ENCODE results near the gene ZNF438.
"Not testable (repeated sequence)": the region's sequence is repeated elsewhere in the genome, so short reads cannot be mapped to it uniquely, and the experiment has no call there.

Gene ZNF438

DNA sequence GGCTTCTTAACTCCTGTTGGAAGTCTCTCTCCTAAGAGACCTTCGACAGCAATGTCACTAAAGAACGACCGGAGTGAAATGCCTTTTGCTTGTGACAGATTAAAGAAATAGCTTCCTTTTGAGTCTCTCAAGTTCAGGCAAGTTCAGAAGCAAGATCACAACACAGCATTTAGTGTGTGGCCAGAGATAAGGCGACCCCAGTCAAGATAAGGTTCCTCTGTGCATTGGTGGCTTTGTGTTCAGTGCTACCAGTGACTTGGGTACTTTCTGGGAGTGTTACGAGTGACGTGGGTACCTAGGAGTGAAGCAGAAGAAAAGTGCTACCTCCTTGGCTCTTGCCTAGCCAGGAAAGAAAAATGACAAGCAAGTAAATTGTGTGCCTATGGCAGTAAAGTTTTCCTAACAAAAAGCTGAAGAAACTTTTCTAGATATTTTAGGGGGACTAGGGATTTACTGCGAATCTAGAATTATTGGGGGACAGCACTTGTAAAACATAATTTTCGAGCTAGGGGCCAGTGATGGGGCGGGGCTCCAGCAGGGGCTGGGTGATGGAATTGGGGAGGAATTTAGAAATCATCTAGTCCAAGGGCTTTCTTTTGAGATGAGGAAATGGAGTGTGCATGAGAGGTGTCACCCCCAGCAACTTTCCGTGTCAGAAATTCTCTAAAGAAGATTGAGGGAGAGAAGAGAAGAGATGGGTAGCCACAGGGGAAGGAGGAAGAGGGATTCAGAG is 210.2 kb downstream of the ZNF438 start:
- no peak for FAIRE-seq

DNA sequence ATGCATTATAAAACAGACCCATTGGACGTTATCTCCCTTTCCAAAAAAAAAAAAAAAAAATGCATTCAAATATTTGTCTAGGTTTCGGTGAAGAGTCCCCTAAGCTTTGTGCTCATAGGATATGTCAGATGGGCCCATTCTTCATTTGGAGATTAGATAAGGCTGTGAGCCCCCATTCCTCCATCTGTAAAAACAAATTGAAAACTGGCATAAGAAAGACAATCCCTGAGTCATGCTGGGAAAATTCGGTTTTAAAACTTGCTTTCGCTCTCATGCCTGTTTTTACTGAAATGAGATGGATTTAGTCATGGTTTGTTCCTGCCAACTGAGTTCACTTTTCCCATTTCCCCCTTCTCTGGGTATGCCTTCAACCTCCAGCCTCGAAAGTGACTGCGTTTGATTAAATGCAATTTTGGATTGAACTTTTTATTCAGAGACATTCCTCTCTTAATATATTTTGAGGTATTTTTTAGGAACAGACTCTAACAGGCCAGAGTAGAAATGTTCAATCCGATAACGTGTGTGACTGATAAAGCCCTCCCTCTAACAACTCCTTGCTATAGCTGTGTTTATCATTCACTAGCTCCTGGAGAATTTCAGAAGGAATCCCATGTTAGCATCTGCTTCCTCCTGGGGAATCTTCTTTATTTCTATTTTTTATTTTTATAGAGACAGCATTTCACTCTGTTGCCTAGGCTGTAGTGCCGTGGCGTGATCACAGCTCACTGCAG is 211.2 kb downstream of the ZNF438 start:
- FAIRE-seq = no peak

DNA sequence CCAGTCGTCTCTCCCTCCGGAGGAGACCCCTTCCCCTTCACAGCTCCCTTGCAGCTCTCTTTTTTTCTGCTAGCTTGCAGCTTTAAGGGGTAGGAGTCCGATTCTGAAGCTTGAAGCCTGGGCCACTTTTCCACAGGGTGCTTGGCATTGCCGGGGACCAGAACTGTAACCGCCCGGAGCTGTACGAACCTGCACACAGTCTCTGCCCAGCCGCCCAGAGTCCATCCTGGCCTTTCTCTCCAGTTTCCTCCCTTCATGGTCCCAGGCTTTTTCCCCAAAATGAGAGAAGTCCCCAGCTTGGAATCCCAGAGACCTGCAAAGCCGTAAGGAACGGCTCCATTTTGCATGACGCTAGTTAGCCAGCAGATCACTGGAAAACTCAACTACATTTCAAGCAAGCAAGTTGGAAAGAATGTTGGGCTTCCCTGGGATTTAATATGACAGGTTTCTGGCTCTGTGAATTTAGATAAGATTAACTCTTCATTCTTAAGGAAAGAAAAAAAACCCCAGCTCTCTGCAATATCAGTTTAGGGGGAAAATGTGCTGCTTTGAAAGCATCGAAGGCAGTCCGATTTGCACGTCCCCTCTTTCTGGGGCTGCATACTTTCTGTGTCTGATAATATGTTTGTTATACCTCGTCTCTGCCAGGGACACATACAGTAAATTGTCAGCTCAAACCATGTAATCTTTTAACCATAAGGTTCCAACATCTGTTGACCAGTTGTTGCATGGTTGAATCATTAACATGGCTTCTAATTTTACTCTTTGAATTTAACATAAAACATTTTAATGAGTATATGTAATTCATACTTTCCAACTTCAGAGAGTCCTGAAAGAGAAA is 212.1 kb downstream of the ZNF438 start:
- FAIRE-seq = no peak

DNA sequence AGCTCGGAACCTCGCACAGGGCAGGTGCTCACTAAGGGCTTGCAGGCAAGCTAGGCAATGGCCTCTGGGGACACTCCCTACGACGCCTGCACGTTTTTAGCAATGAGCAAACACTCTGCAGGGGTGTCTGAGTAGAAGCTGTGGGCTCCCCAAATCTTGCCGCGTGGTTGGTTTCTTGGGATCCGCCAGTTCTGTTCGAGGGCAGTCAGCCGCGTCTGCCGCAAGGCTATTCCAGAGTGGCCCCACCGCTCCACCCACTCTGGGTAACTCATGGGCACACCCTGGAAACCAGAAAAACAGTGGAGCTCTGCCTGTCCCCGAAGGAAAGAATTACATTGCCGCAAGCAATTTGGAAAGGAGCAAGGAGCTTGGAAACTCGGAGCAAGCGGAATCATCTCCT is 212.8 kb downstream of the ZNF438 start:
- no peak for FAIRE-seq

DNA sequence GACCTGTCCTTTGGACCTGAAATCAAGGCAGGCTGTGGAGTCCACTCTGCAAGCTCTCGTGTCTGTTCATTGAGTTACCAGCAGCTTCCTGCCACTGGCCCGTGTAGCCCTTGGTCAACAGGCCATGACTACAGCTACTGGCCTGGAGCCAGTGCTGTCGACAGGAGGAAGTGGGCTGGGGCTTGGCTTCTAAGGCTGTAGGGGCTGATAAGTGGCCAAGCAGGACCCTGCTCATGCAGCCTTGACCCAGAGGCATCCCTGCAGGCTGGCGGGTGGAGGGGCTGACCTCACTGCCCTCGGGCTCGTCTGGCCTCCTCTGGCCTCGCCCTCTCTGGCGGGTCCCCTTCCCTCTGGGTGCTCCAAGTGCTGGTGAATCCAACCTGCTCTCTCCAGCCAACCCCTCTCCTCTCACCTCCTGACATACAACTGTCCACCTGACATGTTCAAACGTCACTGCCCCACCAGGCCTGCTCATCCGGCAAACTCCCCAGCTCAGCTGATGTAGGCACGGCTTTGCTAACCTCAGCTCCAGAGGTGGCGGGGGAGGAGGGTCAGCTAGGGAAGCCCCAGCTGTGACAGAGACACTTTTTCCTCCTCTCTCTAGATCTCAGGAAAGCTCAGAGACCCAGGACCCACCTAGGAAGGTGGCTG is 213.5 kb downstream of the ZNF438 start:
- FAIRE-seq = no peak

DNA sequence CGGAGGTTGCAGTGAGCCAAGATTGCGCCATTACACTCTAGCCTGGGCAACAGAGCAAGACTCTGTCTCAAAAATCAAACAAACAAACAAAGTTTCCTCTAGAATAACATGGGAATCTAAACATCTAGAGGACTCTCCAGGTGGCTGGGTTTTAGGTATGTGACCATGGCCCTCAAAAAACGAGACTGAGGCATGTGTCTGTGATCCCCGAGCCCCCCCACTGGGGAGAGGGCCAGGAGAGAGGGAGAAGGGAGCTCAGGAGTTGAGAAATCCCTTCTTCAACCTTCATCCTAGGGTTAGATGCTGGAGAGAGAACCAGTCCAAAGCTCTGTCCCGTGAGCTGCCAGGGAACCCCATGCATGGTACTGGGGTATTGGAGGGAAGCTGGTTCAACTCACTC is 214.1 kb downstream of the ZNF438 start:
- FAIRE-seq = no peak

DNA sequence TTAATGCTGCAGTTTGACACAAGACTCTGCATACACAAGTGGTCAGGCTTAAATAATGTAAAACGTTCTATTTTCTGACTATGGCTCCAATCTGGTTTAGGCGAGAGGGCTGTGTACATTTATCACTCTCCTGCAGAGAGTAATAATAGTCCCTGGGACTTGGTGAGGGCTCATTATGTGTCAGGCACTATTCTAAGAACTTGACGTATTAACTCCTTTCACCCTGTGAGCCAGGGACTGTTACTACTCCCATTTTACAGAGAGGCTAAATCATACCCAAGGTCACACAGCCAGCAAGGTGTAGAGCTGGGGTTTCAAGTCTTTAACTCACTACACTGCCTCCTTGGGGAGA is 214.9 kb downstream of the ZNF438 start:
- FAIRE-seq = no peak

DNA sequence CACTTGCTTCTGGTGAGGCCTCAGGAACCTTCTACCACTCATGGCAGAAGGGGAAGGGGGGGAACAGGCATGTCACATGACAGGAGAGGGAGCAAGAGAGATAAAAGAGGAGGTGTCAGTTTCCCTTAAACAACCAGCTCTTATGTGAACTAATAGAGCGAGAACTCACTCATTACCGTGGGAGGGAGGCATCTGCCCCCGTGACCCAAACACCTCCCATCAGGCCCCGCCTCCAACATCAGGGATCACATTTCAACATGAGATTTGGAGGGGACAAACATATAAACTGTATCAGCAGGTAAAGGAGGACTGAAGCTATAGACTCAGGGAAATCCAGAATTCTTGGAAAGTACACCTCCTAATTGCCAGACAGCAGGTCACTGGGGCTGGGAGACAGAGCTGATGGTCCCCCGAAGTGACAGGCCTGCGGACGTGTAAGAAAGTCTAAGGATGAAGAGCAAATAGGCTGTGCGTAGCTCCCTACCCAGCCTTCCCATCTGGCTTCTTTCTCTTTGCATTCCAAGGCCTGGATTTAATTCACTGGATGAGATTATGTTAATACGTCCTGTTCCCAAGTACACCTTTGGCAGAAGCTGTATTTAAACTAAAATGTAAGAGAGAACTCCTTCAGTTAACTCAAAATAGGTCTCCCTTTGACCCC is 215.4 kb downstream of the ZNF438 start:
- no peak for FAIRE-seq

DNA sequence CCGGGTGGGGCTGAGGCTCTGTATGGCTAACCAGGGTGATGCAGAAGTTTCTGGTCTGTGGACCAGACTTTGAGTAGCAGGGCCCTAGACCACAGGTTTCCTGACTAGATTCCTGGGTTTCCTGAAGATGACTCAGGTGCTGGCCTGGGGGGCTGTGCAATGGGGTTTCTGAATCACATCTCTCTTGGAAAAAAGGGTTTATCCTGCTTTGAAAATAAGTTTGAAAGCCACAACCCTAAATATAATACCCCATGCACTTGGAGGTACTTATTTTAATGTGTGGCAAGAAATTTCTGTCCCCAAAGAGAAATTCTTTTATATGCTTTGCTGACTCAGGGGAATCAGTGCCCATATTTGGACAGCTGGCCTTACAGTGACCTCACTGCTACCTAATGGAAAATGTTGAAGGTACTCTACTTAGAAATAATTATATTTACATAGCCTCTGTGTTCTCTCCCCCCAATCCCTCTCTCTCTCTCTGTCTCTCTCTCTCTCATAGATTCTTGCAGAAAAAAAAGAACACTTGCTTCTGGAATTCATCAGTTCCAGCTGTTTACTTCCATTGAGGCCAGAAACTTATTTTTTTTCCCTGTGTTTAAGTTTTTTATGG is 217.7 kb downstream of the ZNF438 start:
- FAIRE-seq = no peak

DNA sequence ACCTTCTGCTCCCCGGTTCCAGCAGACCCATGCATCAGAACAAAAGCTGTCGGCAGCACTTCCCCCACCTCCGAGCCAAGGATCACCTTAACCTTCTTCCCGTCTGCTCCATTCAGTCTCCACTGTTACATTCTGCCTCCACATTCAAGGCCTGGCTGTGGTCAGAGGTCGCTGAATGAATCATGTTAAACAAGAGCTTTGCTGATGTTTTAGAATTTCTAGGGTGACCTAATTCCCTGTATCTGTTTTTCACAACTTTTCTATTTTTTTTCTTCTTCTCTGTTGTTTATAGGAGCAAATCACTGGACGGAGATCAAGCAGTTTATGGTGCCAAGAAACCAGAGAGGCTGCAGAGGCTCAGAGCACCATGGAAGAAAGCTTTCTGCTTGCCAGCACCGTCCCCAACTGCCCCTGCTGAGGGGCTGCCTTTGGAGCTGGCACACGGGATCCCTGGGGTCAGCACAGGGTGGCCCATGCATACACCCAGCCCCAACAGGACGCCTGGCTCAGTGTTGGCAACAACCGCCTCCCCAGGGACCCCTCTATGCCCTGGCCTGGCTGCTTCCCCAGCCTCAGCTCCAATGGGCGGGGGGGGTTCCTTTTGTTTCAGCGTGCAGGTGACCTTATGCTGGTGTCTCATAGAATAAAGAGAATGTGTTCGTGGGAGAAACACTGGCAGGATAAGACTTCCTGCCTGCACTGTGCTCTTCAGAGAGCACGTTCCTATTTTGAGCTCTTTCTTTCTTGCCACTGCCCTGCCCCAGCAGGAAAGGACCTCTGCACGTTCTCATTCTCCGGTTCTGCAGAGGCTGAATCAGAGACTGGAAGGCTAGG is 219.4 kb downstream of the ZNF438 start:
- no peak for FAIRE-seq

DNA sequence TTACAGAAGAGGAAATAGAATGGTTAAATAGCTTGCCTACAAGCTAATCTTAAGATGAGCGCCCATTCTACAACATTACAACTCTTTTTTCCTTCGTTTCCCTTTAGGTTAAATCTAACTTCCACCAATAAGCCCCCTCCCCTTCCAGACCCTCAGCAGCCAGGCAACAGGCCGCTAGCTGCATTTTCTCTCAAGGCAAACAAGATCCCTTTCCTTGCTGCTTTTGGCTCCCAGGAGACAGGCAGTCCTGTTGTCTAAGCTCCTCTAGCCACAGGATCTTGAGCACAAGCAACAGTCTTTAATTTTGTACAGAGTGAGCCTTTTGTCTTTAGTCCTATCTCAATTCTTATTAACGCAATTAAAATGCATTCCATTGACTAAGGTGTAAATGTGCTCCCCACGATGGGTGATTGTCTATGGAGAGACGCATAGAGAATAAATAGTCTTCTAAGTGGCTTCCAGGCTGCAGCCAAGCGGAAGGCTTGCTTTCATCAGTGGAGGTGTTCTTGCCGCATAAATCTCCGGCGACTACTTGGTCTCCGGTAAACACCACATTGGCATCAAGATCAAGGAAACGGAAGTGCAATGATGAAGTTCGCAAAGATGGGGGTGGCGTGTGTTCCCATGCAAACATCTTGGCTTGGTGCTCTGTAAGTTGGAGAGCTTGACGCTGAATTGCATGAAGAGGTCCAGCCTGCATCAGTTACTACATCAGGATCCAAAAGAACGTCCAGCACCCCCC is 220.2 kb downstream of the ZNF438 start:
- no peak for FAIRE-seq

DNA sequence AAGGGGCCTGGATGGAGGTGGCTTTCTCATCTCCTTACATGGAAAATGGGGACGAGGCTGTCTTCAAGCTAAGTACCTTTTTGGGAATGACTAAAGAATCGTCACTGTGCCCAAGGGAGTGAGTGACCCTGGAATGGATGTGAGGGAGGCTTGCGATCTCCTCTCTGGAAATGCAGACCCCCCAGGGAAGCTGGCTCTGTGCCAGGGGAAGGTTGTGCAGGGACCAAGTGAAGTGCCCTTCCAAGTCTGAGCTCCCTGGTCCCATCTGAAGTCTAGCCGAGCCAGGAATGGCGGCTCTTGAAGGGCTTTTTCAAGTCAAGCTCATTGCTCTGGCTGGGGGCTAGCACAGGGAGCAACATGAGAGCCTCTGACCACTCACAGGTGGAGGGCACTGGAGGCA is 221.2 kb downstream of the ZNF438 start:
- FAIRE-seq = no peak

DNA sequence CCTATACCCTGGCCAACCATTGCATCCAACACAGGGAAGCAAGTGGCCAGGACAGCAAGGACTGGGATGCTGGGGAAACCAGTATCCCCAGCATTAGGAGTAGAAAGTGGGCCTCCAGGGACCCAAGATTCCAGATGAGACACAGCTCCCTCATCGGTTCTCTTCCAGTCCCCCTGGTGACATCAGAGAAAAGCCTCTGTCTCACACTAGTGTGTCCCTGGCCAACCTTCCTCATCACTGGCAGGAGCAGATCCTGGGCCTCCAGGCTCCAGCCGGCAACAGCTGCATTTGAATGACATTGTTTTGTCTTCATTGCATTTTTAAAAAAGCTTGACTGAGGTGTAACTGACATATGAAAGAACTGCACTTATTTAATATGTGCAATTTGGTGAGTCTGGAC is 224.8 kb downstream of the ZNF438 start:
- no peak for FAIRE-seq

DNA sequence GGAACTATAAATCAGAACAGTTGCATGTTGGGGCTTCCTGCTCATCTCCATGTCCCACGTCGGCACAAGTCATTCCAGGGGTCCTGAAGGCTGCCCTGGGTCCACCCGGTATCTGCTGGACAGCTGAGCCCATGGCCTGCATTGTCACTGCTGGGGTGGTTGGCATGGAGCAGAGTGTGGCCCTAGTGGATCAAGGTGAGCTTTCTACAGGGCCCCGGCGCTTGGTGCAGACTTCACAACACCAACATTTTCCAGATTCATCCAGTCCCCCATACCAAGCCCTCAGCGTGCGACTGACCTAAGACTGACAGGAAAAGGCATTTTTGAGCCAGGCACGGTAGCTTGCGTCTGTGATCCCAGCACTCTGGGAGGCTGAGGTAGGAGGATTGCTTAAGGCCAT is 226.6 kb downstream of the ZNF438 start:
- no peak for FAIRE-seq

DNA sequence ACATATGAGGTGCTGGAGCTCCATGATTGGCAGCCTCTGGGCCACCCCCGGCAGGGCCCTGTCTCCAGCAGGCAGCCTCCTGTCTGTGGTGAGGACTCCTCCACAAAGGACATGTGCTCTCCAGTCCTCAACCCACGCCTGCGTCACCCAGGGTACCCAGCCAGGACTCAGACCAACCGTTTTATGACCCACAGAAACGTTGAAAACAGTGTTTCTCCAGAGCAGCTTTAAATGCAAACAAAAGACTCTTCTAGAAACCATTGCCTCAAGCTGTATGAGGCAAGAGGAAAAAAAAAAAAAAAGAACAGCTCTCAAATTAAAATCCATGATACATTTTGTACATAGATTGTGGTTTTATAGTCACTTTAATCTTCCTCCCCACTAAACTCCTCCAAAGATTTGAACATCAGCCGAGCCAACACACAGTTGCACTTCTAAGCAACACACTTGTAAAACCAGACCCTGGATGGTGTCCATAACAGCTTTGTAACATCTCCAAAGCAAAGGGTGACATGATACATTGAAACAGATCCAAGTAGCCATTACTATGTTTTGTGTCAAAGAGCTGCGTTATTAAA is 227.1 kb downstream of the ZNF438 start:
- FAIRE-seq = no peak

DNA sequence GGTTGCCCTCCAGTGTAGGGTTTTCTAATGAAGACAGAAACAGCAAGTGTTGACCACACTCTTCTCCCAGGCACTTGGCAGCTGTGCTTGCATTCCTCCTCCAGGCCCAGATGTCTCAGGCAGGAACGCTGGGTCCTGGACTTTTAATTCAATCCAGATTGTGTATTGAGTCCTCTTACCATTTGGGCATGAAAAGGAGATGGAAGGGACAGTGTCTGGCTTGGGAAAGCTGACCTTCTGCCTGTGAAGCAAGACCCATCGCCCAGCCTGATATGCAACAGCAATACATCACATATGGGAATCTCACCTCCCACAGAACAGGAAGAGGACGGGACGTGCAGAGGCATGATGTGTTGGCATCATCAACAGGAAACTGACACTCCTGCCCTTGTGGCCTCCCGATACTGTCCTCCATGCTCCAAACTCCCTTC is 227.8 kb downstream of the ZNF438 start:
- no peak for FAIRE-seq

DNA sequence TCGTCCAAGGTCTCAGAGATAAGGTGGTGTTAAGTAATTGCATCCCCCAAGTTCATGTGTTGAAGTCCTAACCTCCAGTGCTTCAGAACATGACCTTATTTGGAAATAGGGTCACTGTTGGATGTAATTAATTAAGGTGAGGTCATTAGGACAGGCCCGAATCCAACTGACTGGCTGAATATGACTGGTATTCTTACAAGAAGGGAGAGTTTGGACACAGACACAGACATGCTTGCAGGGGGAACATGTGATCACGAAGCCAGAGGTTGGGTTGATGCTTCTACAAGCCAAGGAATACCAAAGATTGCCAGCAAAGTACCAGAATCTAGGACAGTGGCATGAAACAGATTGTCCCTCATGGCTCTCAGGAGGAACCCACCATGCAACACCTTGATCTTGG is 228.6 kb downstream of the ZNF438 start:
- no peak for FAIRE-seq

DNA sequence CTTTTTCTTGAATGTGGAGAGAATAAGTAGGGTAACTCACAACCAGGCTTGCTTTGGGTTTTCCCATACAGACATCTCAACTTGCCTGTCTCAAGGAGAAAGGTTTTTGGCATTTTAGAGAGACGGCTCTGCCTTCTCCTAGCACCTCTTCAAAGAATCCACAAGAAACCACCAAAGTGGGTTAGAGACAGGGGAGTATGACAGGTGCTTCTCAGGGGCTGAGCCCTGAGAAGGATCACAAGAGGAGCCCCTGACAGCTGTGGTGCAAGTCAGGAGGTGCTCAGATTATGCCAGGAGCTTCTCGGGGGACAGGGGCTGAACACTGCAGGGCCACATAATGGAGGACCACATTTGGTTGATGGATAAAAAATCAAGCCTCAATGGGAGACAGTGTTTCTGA is 231.3 kb downstream of the ZNF438 start:
- no peak for FAIRE-seq

DNA sequence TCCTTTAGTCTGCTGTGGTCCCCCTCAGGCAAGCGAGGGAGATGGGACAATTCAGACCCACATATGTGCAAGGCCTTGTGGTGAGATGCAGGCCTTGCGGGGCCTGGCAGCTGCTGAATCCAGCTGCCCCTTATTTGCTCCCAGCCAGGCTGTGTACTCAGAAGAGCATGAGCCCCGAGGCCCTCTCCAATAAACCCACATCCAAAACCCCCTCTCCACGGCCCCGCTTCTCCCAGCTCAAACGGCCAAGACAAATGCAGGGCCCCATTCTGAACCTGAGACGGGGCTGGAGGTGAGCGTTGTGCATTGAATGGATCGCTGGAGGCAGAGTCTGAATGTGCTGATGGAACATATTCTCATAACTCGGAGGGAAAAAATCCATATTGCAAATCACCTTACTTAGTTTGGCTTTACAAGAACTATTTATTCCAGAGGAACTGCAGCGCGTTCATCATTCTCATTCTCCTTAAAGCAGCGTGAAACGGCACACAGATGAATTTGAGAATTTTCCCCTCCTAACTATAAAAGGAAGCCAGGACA is 232.9 kb downstream of the ZNF438 start:
- no peak for FAIRE-seq

DNA sequence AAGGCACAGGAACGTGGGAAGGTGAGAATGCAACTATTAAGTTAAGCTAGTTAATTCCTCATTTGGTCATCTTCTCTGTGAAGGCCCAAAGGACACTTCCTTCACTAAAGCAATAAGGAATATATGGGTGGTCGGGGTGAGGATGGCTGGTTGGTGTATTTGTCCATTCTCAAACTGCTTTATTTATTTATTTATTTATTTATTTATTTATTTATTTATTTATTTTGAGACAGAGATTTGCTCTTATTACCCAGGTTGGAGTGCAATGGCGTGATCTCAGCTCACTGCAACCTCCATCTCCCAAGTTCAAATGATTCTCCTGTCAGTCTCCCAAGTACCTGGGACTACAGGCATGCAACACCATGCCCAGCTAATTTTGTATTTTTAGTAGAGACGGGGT is 236.6 kb downstream of the ZNF438 start:
- not testable (repeated sequence) for FAIRE-seq

Measured in TTC549 (cell line).